HG03095 (cell line): ENCODE results near the gene ETHE1.
A peak's percentile ranks its signal among the peaks of the same experiment; 100 is the strongest.

Experiments
- ATAC-seq: cut with Tn5 transposase; IDR thresholded peaks from one replicate; pipeline ENCODE4 v1.9.1; 2021; ENCODE audit warnings: moderate library complexity; ENCODE audit not compliant: unreplicated experiment

ETHE1 gene, protein sequence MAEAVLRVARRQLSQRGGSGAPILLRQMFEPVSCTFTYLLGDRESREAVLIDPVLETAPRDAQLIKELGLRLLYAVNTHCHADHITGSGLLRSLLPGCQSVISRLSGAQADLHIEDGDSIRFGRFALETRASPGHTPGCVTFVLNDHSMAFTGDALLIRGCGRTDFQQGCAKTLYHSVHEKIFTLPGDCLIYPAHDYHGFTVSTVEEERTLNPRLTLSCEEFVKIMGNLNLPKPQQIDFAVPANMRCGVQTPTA

GRCh38 chr19:43526884-43527859, at the start of gene ETHE1:
TSS of gene ETHE1 (minus strand) at chr19:43527201. CDS start at chr19:43527177, 24 bp downstream.
- ATAC-seq = peak; percentile 65

DNA sequence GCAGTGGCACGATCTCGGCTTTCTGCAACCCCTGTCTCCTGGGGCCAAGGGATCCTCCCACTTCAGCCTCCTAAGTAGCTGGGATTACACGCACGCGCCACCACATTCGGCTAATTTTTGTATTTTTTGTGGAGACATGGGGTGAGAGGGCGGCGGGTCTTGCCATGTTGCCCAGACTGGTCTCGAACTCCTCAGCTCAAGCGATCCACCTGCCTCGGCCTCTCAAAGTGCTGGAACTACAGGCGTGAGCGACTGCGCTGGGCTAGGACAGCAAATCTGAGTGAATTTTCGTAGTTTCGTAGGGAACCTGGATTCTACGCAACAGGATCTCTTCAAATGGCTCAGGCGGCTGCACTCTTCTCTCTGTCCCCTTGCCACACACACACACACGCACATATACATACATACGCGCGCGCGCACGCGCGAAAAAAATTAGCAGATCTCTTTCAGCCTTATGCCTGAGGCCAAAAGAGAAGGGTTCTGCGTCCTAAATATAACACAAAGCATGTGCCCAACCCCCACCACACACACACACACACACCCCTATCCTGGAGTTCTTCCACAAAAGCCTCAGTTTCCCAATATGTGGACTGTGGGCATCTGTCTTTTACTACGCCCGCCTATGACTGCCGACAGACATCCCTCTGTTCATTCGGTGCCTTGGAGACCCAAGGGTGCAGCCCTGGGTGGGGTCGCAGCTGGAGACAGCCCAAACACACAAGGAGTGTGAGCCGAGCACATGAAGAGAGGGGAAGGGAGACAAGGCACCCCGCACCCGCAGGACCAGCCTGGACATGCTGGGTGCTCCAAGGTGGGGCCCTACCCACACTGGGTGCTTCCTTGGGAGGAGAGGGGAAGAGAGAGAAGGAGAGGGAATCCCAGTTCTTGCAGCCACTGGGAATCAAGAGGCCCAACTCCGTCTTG, 49.2 kb upstream of the ETHE1 start:
- no peak for ATAC-seq

DNA sequence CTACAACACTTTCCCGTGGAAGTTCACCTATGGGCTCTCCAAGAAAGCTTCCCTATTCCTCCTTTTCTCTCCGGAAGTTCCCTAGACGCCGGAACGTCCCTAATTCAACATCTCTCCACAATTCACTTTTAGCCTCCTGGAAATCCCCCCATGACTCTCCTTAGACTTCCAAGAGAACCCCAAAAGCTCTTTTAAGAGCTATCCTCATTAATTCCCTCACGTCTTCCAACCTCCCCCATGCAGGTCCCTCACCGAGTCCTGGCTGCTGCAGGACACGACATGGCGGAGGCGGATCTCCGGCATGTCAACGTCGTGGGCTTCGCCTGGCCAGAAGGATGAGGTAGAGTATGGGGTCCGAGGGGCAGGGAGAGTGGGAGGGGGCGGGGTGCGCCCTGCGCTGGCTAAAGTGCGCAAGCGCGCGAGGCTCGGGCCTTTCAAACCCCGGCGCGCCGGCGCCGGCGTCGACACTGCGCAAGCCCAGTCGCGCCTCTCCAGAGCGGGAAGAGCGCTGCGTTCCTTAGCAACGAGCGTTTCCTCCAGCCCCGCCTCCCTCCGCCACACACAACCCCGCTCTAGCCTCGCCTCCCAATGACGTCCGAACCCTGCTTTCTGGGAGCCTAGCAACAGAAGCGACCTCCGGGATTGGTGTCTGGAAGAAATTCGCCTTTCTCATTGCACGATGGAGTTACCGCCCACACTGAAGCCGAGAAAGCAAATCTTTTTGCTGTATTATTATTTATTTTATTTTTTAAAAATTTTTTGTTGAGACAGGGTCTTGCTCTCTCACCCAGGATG, 48.4 kb upstream of the ETHE1 start, which contains the start of the genes PINLYP and XRCC1:
Gene PINLYP (plus strand): TSS at position 646 of the 795 bp plus-strand sequence. CDS start 1,391 bp downstream, outside the sequence.
Gene XRCC1 (minus strand): TSS at position 372 of the 795 bp plus-strand sequence. CDS start 69 bp downstream, at position 303.
- ATAC-seq = peak; percentile 89

DNA sequence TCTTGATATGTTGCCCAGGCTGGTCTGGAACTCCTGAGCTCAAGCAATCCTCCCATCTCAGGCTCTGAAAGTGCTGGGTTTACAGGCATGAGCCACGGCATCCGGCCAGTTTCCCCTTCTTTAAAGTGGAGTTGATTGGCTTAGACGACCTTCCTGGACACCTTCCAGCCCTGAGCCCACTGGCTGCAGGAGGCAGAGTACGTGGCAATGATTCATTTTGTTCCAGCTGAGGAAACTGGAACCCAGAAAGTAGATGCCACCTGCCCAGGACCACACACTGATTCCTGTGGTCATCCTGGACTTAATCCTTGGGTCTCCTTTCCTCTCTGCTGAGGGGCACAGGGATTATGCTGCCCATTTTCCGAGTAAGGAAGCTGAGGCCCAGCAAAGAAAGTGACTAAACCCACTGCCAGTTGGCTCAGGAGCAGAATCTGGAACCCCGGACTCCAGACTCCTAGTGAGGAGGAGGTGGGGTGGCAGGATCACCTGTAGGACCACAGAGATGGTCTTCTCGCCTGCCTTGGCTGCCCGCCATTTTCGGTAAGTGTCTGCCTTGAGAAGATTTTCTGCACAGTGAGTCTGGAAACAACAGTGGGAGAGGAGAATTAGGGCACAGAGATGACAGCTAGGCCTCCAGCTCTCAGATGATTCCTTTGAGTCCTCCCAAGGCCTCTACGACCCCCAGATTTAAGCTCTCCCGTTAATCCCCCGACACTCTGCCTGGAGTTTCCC, 47.6 kb upstream of the ETHE1 start:
- ATAC-seq = no peak

DNA sequence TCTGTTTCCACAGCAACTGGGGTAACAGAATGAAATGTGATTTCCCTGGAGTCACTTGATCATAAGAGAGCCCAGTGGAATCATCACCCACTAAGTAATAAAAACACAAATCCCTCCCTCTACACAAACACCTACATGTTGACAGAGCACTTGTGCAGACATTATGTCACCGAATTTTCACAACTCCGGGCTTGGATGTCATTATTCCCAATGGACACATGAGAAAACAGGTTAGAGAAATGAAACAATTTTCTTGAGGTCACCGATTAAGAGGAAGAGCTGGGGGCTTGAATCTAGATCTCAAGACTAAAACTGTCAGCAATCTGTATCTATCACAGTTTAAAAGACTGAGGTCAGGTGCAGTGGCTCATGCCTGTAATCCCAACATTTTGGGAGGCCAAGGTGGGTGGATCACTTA, 45.2 kb upstream of the ETHE1 start:
- no peak for ATAC-seq

- ATAC-seq = no peak
Observed at GRCh38 chr19:43570174-43570791, 43.3 kb upstream of the ETHE1 start.

DNA sequence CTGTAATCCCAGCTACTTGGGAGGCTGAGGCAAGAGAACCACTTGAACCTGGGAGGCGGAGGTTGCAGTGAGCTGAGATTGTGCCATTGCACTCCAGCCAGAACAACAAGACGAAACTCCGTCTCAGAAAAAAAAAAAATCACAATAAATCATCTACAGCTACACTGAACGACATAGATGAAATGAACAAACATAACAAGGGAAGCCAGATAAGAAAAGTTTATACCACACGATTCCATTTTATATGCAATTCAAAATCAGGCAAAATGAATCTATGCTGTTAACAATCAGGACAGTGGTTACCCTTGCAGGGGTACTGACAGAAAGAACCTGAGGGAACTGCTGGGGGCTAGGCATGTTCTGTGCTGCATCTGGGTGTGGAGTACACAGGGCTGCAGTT, 42.7 kb upstream of the ETHE1 start:
- ATAC-seq = no peak

DNA sequence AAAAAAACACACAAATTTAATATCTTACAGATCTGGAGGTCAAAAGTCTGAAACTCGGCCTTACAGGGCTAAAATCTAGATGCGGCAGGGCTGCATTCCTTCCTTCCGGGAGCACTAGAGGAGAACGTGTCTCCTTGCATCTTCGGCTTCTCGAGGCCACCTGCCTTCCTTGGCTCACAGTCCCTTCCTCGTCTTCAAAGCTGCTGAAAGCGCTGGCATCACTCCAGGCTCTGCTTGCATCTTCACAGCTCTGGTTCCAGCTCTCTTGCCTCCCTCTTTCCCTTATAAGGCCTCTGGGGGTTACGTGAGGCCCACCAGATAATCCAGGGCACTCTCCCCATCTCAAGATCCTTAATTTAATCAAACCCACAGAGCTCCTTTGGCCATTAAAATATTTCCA, 37.8 kb upstream of the ETHE1 start:
- no peak for ATAC-seq

GRCh38 chr19:43563816-43564457, 36.9 kb upstream of the ETHE1 start:
- ATAC-seq = no peak

GRCh38 chr19:43562698-43563241, 35.8 kb upstream of the ETHE1 start:
- ATAC-seq = no peak

GRCh38 chr19:43562226-43562697, 35.3 kb upstream of the ETHE1 start:
- ATAC-seq = no peak

- ATAC-seq = no peak
Observed at GRCh38 chr19:43561139-43561970, 34.4 kb upstream of the ETHE1 start.

GRCh38 chr19:43560687-43561086, 33.7 kb upstream of the ETHE1 start:
- no peak for ATAC-seq

DNA sequence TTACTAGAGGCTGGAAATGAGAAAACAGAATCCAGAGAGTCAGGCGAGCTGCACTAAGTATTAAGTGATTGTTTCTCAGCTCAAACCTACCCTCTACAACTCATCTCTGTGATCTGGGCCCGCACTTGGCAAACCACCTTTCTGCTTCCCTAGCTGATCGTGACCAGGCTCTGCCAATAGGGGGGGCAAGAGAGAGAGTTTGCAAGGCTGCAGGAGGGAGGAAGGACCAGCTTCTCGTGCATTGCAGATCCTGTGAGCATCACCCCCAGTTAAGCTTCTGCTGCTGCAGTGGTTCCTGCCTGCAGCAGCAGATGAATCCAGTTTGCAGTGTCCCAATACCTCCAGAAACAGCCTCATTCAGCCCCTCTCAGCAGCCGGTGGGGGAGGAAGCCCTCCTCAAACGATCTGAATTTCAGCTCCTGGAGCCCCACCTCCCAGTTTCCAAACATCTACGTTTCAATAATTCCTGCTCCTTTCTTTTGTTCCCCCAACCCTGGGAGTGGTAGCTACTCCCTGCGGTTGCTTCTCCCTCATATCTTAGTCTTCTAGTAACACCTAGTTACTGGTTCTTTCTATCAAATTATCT, 28.3 kb upstream of the ETHE1 start:
- no peak for ATAC-seq

GRCh38 chr19:43554317-43554895, 27.4 kb upstream of the ETHE1 start:
- no peak for ATAC-seq

GRCh38 chr19:43553656-43554055, 26.7 kb upstream of the ETHE1 start:
- ATAC-seq = no peak
